Activated effector memory CD4-positive, alpha-beta T cell treated with Interleukin-2 at 50 U/mL for 16 hours (primary cell): ENCODE data around the gene BDH2.
A peak's percentile ranks its signal among the peaks of the same experiment; 100 is the strongest.

Experiments
- DNase-seq: peaks from one replicate; pipeline ENCODE4 v3.0.0-alpha.2; 2020

The BDH2 gene

GRCh38 chr4:103099691-103100392 lies at the start of gene BDH2:
Gene BDH2, minus strand, starts transcription at chr4:103099834. Its CDS starts 3,580 bp downstream, at chr4:103096254.
- peak; percentile 1 for DNase-seq

GRCh38 chr4:103144926-103145325 lies 45.3 kb upstream of the BDH2 start:
- no peak for DNase-seq

GRCh38 chr4:103137446-103137827 lies 37.8 kb upstream of the BDH2 start:
- no peak for DNase-seq

DNA sequence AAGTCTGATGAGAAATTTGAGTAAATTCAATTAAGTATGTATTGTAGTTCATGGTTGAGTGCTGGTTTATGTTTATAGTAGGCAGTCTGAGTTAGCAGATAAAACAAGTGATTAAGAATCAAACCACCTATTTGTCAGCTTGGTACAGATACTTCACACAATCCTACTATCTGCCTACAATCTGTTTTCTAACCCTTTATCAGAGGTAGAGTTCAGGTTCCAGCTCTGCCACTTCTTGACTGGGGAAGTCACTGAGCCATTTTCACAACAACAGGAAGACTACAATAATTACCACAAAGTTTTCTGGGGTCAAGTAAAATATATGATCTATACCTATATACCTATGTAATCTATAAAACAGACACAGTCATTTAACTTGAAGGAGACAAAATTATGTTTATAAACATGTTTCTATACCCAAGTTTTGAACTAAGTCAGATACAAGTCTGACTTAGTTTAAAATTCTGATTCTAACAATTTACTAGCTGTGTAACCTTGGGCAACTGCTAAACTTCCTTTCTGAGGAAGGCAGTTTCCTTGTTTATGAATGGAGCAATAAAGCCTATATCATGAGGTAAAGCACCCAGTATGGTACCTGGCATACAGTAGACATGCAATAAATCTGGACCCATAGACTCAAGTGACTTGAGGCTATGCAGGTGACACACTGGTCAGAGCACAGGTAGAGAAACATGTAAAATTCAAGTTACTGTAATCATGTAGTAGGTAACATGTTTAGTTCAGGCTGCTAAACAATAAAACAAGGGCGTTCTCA lies 37.2 kb upstream of the BDH2 start:
- no peak for DNase-seq

- no peak for DNase-seq
Measured at GRCh38 chr4:103129174-103129573, 29.5 kb upstream of the BDH2 start.

DNA sequence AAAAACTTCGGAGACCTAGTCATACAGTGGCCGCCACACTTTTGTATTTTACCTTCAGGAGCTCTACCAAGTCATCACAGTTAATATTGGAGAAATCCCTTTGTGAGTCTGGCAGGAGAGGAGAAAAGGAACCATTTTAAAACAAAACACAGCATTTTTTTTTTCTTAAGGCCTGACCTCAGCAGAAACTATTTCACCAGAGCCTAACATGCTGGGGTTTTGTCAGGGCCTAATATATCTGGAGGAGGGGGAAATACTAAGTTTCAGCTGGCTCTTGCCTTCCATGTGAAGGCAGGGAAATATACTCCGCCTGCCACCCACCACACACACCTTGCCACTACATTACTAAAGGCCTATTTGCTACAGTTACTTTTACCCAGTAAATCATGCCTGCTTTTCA lies 26.5 kb upstream of the BDH2 start:
- no peak for DNase-seq

DNA sequence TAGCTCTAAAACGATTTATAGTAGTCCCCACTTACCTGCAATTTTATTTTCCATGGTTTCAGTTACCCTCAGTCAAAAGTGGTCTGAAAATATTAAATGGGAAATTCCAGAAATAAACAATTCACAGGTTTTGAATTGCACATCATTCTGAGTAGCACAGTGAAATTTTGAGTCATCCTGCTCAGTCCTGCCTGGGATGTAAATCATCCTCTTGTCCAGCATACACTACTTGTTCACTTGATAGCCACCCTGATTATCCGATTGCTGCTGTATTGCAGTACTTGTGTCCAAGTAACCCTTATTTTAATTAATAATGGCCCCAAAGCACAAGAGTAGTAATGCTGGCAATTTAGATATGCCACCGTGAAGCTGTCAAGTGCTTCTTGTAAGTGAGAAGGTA lies 23.5 kb upstream of the BDH2 start:
- no peak for DNase-seq

GRCh38 chr4:103118166-103118565 lies 18.5 kb upstream of the BDH2 start:
- no peak for DNase-seq

DNA sequence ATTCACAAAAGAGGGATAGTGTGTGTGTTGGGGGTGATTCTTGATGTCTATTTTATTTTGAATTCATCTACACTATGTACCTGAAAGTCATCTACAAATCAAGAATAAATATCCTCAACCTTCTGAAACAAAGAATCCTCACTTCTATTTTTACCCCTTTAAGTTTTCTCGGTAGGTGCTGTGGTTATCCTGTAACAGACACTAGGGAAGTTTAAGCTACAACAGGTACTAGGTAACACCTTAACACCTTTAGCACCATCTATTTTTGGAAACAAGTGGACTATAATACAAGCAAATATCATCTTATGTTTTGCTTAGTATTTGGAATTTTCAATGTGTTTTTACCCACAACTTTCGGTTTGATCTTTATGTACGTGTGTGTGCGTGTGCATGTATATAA lies 12.0 kb upstream of the BDH2 start:
- DNase-seq: no peak

DNA sequence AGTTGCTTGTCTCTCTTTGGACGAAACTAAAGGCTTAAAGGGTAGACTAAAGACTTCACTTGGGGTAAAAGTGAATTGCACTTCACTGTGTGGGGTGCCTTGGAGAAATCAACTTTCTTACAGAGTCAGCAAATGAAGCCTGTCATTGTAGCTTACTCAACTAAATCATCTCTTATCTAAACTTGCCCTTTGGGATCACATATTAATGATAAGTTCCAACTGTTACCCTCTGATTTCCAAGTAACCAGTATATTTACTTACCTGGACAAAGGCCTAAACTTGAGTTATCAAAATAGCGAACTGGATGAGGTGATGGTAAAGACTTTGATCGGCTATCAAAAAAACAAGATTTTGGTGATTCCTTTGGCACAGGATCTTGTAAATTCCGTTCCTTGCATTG lies 8.9 kb upstream of the BDH2 start:
- DNase-seq: no peak

DNA sequence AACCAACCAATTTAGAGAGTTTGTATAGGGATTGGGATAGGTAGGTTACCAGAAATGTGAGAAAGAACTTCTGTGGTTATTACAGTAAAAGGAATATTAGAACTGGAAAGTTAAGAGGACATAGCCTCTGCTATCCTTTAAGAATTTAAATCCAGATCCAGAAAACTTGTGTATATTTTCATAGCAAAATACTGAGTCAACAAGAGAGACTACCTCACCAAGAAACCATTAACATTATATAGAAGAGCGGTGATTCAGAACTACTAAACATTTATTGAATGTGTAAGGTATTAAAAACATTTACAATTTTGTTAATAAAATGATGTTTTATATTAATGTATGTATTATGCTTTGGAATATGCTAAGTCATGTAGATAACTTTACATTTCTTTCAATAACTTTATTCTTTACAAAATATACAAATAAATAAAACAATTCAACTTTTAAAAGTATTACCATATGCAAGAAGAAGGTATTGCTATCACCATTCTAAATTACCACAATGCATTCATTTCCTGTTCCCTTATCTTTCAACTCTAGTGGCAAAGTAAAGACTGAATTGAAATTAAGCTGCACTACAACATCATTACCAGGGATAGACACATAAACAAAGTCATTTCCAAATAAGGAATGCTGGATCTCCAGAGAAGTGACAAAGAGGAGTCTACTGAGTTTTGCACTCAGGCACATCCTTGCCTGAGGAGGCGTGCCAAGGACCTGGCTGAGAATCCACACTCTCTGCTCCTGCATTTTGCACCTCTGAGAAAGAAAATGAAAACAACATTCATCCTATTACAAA lies 6.1 kb upstream of the BDH2 start:
- no peak for DNase-seq

DNA sequence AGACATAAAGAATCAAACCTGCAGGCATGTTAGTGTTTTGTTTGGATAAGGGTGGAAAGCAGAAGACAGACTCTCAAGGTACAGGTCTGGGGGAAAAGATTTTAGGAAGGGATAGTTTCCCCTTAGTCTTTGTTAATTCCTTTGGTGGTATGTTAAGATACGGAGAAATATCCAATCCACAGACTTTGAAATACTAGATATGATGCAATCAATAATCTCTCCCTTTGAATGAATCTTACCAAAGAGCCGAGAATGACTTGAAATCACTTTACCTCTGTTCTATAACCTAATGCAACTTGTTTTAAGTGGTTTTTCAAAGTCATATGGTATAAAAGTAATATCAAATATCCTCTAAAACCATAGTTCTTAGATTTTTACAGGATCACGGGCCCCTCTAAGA lies 5.3 kb upstream of the BDH2 start:
- no peak for DNase-seq

DNA sequence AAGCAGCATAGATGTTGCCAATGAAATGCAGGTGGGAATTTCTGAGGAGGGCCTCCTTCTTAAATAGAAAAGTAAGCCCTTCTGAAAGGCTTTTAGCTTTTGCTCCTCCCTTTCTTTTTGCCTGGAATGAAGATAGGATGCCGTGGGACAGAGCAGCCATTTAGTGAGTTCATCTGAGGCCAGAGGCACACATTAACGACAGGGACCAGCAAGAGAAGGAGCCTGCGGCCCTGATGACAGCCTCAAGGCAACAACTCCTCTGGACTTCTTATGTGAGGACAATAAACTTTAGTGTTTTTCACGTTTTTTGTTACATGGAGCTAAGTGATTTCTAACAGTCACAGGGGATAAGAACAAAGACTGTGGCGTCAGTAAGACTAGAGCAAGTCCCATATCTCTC lies 1.1 kb upstream of the BDH2 start:
- DNase-seq: no peak

DNA sequence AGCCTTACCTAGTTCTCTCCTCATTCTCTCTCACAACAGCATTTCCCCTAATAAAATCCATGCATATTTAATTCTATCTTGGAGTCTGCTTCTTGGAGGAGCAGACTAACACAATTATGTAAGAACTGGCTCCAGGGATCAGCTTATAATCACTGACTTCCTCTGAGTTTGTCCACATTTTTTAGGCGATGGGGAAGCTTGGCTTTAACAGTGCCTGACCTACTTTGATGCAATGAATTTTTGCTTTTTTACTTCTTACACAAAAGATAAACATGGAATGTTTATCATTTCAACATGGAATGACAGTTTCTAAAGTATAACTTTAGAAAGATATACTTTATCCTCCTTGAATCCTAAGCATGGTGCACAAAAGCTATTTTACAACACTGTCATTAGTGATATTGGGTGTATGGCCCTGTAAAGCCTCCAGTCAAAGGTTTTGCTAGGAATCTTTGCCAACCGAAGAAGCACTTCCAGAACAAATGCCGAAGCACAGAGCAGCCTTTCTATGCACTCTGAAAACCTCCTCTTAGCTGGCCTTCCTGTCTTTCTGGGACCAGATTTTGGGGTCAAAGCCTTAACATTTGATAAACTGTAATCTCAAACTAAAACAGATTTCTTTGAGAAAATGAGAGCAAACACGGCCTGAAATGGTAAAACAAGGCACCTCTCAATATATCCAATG lies 736 bp downstream of the BDH2 start:
- no peak for DNase-seq

DNA sequence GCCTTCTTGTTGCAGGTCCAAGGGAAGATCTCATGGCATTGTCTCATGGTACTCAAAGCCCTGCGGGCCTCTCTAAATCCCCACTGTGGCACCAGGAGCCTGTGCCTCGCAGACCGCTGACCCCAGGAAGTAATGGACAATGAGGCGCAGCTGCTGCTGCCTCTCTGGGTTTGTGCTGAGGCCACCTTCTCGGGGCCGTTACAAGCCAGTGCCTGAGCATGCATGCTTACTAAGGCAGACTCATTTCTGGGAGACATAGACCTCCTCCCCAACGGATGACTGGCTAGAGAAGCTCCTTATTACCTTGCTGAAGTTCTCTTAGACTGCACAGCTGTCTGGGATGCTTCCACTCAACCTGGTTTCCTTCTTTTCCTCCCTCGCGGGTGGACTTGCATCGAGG lies 1.3 kb downstream of the BDH2 start:
- no peak for DNase-seq

DNA sequence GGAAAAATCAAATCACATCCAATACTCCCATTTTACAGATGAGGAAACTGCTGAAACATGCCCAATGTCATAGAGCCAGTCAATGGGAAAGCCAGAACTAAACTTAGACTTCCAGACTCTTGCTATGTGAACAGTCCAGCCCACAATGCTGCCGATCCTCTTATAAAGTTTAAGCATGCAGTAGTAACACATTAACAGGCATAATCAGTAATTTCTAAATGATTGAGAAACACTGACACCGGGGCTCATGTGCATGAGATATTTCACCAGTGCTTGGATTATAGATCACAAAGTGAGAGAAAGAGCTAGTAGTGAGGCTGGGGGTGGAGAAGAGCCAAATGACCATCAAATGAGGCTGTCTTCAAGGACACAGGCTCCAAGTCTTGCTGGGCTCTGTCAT lies 2.5 kb downstream of the BDH2 start:
- no peak for DNase-seq

DNA sequence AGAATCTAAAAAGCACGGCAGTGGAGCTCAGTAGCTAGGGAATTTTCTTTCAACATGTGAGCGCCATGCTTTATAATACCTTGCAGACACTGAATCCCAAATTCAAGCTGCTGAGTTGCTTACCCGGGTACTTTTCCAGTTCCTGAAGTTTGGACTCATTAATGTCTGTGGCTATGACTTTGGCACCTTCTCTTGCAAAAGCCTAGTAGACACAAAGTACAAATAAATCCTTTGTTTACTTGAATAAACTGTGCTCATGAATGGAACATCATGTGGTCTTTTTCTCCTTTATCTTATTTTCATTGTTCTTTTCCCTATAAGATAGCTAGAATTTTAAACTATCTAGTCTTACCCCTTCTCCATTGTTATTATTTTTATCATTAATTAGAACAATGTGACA lies 4.6 kb downstream of the BDH2 start:
- no peak for DNase-seq

DNA sequence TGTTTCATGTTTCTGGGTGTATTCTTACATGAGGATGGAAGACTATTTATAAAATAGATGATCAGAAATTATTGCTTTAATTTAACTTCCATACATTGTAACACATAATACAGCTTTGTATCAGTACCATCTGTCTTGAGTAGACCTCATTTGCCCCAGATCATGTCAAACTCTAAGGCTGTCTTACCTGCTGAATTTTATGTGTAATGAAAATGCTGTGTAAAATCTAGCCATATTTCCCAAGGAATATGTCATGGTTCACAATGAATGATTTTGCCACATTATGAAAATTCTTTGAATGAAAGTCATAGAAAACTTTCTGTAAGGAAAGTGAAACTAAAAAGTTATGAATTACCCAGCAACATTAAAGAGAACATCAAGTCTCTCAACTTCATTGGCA lies 7.4 kb downstream of the BDH2 start:
- no peak for DNase-seq

GRCh38 chr4:103091601-103092223 lies 7.9 kb downstream of the BDH2 start:
- DNase-seq: no peak

GRCh38 chr4:103089481-103089880 lies 10.2 kb downstream of the BDH2 start:
- DNase-seq: no peak

- DNase-seq: no peak
Measured at GRCh38 chr4:103086551-103086950, 13.1 kb downstream of the BDH2 start.

DNA sequence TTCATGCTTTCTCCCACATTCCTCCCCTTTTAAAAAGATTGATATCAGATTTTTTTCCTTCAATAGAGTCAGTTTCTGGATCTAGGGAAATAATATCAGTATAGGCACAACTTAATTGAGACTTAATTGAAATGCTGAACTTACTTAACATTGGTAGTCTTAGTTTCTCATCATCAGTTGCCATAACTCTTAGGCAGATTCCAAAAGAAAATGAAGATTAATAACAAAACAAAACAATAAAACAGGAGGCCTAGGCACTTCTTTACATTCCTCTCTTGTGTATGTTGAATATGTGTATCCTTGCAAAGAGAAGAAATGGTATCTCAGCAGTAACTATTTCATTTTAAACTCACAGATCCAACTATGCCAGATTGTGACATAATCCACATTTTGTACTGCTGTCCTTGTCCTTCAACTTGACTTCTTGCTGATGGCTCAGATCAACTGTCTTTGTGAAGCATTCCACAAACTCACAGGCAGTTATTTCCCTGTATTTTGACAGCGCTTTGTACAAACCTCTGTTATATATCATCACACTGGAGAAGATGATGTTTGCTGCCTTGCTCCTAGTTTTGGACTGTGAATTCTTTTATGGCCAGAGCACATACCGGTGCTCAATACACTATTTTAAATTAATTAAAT lies 14.0 kb downstream of the BDH2 start:
- DNase-seq: no peak
